GM18870 (cell line): ENCODE data around the gene CUEDC2.

Experiments
- ATAC-seq: cut with Tn5 transposase; IDR thresholded peaks from one replicate; pipeline ENCODE4 v1.9.1; 2021; ENCODE audit warnings: moderate library complexity; ENCODE audit not compliant: unreplicated experiment

The CUEDC2 gene, protein sequence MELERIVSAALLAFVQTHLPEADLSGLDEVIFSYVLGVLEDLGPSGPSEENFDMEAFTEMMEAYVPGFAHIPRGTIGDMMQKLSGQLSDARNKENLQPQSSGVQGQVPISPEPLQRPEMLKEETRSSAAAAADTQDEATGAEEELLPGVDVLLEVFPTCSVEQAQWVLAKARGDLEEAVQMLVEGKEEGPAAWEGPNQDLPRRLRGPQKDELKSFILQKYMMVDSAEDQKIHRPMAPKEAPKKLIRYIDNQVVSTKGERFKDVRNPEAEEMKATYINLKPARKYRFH

DNA sequence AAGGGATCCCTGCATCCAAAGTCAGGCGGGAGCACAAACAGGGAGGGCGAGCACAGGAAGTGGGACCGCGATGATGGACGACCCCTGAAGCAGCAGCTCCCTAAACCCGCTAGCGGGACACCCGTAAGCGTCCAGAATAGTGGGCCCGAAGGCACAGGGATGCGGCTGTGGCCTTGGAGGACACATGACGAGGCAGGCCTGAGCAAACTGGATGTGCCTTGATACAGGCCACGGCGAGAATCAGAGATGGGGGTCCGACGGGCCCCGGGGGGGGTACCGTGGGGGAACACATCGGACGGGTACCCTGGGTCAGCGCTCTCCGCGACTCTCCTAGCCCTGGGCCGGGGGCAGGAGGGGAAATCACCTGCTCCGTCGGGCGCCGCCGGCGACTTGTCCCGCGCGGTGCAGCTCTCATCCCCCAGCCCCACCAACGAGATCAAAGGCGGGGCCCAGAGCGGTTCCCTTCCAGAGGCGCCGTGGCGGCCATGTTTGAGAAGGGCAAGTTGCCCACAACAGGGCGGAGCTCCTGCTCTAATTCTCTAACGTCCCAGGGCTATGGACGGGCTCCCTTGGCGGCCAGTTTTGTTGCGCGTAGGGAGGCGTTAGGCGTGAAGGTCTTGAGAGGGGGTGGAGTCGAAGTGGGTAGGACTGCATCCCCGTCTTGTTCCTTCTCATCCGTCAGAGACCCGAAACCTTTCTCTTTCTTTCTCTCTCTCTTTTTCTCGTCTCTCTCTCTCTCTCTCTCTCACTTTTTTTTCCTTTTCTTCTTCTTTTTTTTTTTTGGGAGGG, at the start of gene CUEDC2:
Gene CUEDC2 (minus strand): TSS at position 413 of the 789 bp plus-strand sequence. CDS start 7,386 bp downstream, outside the sequence.
- peak; percentile 62 for ATAC-seq

DNA sequence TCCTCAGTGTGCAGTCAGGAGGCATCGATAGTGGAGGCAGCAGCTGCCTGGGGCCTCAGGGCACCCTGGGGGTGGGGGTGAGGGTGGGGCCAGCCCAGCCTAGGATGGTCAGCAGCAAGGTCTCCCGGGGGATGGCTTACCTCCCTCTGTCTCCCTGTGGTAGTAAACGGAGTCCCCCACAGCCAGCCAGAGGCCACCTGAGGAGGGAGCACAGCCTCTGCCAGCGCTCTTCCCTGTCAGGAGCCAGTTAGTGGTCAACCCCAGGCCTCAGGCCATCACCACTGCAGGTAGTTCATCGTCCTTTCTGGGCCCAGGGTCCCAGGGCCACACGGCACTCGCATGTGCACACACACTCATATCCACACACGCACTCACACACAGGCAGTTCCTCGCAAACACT, 48.0 kb upstream of the CUEDC2 start:
- no peak for ATAC-seq

DNA sequence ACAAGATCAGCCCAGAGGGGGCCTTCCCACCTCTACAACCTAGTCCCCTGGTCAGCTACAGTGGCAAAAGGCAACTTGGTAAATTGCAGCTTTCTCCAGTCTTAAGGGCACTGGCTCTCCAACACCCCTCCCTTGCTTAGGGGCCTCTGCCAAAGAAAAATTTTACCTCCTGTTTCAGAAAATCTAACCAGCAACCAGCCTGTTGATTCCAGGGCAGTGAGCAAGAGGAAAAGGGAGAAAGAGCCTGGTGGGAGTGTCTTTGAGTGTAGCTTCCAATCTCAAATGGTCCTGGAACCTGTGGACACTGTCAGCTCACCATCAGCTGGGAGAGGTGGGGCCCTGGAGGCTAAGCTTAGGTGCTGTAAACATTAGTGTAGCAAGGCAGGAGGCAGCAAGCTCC, 47.3 kb upstream of the CUEDC2 start:
- no peak for ATAC-seq

DNA sequence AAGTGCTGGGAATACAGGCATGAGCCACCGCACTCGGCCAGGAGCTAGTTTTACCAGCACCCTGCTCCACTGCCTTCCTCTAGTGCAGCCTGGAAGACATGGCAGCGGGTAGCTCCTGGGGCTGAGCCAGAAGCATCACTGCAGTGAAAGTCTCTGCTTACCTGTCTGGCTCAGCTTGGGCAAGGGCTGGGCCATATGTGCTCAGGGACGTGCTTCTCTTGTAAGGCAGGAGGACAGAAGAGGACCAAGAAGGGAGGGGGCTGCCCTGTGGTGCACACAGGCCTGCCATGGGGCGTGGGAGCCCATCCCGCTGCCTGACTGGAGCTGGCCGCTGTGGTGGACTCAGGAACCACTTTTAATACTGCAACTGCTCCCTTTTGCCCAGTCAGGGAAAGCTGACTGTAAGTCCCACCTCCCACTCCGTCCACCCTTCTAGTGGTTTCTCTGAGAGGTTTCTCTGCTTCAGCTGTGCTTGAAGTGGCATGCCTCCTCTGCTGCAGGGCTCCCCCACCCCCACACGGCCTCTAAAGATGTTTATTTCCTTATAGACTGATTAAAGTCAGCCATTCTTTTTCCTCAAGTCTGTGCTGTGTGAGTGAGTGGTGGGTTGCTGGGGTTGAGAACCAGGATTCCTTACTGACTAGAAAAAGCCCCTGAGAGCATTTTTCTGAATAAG, 44.2 kb upstream of the CUEDC2 start:
- ATAC-seq: no peak

DNA sequence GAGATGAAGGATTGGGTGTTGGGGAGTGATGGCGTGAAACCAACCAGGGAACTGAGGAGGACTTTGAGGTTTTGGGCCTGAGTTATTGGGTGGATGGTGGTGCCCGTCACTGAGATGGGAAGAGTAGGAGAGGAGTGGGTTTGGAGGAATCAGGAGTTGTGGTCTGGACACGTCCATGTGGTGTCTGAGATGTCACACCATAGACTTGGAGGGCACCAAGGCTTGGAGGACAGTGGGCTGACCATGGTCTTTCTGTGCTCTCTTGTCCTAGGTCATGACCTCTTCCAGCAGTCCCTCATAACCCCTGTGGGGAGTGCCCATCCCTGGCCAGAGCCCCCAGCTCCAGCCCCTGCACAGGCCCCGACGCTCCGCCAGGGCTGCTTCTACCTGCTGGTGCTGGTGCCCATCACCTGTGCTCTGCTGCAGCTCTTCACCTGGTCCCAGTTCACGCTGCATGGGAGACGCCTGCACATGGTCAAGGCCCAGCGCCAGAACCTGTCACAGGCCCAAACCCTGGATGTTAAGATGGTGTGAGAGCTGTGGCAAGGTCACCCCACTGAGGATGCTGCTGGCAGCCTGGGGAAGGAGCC, 43.2 kb upstream of the CUEDC2 start:
- no peak for ATAC-seq

DNA sequence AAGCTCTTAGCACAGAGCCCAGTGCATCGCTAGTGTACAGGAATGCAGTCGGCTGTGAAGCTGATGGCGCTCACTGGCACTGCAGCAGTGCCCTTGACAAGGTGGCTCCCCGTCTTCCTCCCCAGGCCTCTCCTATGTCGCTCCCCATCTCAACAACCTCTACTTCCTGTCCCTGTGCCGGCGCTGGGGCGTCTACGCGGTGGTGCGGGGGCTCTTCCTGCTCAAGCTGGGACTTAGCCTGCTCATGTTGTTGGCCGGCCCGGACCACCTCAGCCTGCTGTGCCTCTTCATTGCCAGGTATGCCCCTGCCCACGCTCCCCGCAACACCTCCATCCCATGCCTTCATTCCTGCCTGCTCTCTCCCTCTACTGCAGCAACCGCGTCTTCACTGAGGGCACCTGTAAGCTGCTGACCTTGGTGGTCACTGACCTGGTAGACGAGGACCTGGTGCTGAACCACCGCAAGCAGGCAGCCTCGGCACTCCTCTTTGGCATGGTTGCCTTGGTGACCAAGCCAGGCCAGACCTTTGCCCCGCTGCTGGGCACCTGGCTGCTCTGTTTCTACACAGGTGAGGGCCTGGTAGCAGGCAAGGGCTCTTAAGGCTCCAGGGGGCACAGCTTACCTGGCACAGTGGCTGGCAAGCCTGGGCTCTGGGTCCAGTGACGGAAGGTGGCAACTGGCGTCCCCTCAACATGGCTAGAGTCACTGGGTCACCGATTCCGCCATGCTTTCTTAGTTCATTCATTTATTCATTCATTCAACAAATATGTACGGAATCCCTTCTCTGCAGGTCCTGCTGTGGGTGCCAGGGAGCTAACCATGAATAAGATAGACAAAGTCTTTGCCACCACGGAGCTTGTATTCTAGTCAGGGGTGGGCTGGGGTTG, 41.3 kb upstream of the CUEDC2 start:
- ATAC-seq: no peak

DNA sequence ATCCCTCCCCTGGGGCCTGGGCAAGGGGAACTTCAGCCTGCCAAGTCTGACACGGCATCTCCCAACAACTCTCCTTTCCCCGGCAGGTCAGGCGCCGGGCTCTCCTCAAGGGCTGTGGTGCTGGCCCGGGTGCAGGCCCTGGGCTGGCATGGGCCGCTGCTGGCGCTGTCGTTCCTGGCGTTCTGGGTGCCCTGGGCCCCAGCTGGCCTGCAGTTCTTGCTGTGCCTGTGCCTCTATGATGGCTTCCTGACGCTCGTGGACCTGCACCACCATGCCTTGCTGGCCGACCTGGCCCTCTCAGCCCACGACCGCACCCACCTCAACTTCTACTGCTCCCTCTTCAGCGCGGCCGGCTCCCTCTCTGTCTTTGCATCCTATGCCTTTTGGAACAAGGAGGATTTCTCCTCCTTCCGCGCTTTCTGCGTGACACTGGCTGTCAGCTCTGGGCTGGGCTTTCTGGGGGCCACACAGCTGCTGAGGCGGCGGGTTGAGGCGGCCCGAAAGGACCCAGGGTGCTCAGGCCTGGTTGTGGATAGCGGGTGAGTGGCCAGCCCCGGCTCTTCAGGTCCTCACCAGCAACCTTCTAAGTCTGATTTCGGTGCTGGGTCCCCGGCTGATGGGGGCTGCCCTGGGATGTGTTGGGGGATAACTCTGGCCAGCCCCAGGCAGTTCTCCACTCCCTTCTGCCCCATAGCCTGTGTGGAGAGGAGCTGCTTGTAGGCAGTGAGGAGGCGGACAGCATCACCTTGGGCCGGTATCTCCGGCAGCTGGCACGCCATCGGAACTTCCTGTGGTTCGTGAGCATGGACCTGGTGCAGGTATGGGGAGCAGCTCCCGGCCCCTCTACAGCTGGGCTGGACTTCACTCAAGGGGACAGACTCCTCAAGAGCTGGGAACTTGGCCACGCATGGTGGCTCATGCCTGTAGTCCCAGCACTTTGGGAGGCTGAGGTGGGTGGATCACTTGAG, 38.5 kb upstream of the CUEDC2 start:
- ATAC-seq: no peak

DNA sequence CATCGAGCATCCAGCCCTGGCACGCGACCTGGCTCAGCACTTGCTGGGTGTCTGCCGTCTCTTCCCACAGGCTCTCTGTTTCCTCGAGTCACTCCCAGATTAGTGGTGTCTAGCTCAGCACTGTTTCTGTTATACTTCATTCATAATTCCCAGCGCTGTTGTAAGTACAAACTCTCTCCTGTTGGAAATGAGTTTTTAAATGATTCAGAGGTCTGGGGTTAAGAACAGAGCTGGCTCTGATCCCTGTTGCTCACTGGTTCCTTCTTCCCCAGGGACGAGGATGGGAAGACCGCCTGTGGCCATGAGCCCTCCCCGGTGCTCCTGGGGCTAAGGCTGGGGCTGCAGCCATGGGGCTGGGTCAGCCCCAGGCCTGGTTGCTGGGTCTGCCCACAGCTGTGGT, 36.3 kb upstream of the CUEDC2 start:
- no peak for ATAC-seq

DNA sequence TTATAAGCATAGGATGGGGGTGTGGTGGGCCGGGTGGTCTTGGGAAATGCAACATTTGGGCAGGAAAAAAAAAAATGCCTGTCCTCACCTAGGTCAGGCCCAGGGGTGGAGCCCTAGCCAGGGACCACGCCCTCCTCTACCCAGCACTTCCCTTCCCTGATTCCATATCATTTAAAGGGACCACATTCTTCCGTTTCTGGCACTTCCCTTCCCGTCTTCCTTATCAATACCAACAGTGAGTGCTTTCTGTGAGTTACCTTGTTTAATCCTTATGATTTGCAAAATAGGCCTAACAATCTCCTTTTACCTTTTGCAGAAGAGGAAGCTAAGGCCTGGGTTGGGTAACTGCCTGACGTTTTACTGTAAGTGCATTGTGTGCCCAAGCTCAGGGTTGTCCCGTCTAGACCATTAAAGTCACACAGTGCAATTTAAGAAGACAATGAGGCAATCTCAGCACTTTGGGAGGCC, 35.6 kb upstream of the CUEDC2 start:
- no peak for ATAC-seq

DNA sequence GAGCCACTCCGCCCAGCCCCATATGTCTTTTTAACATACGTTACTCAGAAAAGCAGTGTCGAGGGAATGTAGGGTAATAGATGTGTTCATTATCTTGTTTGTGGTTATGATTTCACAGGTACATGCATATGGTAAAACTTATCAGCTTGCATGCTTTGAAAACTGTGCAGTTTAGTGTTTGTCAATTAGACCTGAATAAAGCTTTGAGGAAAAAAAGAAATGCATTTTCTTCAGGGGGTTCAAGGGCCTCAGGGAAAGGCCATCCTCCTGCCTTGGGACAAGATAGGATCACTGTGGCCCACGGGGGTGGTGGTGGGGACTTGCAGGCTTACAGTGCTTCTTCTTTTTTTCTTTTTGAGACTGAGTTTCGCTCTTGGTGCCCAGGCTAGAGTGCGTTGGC, 34.9 kb upstream of the CUEDC2 start:
- no peak for ATAC-seq

DNA sequence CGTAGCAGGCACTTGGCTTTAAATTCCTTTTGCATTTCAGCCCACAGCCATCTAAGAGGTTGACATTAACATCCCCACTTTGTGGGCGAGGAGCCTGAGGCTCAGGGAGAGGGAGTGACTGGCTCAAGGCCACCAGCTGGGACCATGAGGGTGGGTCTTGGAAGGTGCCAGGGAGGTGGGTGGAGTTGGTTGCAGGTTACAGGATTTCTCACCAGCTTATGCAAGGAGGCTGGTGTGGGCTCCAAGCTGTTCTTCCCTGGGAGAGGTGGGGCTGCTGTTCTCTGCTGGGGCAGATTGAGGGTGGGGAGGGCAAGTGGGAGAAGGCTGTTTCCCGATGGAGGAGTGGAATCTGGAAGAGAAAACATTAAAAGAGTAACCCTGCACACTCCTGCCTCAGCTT, 33.1 kb upstream of the CUEDC2 start:
- ATAC-seq: no peak

DNA sequence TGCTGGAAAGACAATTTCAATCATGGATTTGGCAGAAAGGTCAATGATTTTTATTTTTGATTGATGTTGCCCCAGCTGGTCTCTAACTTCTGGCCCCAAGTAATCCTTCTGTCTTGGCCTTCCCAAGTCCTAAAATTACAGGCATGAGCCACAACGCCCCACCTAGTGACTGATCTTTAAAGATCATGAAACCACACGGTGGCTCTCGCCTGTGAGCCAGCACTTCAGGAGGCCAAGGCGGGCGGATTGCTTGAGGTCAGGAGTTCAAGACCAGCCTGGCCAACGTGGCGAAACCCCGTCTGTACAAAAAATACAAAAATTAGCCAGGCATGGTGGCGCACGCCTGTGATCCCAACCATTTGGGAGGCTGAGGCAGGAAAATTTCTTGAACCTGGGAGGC, 31.6 kb upstream of the CUEDC2 start:
- ATAC-seq: no peak

DNA sequence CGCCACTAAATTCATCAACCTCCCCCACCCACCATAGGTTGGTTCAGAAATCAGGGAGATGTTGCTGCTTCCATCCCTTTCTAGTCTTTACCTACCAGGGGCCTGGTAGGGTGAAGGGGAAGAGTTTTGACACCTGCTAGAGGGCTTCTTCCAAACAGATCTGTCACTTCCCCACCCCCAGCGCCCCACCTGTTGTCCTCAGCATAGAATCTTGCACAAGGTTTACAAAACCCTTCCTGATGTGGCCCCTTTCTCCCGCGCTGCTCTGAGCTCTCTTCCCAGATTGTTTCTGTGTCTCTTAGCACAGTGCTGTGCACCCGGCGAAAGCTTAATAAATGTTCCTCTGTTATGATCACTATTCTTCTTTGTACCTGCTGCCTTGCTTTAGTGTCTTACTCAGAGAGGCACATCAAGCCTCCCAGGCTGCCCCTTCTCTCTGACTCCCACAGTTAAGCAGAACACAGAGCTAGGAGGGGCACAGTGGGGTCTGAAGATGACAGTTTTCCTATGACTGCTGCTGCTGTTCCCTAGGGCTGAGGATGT, 30.2 kb upstream of the CUEDC2 start:
- no peak for ATAC-seq

DNA sequence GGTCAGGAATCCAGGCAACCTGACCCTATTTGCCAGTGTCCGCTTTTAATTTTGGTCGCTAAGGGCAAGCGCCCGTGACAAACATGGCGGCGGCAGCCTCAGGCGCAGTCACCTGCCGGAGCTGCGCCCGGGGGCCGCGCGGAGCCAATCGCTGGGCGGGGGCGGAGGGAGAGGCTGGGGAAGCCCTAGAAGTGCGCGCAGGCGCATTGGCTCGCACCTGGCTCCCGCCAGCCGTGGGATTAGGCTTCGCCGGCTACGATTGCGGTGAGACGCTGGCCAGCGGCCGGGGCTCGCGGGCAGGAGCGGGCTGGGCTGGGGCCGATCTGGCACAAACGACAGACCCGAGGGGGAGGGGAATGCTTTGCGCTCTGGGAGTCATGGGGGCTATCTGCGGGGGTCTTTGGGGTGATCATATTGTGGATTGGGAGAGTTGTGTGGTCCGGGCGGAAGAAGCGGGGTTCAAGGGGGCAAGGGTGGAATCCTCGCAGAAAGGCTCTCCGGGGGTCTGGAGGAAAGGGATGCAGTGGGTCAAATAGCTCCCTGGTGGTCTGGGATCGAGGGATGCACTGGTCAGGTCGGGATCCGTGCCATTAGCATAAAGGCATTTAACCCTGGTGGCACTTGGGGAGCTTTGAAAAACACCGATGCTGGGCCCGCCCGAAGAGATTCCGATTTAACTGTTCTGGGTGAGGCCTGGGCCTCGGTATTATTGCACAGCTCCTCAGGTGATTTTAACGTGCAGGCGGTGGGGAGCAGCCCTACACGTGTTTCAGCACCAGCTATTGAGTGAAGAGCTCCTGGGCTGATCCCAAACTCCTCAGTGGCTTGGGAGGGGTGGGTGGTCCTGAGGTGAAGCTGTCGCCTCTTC, 29.0 kb upstream of the CUEDC2 start:
- ATAC-seq: no peak

DNA sequence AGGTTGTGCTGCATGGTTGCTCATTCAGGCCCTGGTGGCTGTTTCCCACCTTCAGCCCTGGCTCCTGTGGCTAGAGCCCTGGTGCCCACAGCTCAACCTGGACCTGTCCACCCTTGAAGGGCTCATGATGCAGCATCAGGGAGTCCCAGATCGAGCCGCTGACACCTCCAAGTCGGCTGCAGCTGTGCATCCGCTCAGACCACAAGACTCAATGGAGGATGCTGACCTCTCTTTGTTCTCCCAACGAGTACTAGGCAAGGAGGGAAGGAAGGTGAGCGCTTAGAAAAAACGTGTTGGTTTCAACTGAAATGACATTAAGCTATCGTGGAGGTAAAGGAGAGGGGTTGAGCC, 28.4 kb upstream of the CUEDC2 start:
- no peak for ATAC-seq

DNA sequence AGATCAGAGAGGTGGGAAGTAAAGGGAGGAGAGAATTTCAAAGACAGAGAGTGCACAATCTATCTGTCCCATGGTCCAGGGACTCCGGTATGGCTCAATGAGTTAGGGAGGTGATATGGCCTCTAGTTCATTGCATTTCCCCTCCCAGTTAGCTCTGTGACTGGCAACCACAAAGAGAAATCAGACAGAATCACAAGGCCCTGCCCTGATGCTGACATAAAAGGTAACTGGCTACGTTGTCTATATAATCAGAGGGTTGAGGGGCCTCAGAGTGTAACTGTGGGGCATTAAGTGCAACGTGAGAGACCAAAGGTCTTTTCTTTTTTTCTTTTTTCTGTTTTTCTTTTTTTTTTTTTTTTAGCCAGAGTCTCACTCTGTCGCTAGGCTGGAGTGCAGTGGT, 26.3 kb upstream of the CUEDC2 start:
- no peak for ATAC-seq

DNA sequence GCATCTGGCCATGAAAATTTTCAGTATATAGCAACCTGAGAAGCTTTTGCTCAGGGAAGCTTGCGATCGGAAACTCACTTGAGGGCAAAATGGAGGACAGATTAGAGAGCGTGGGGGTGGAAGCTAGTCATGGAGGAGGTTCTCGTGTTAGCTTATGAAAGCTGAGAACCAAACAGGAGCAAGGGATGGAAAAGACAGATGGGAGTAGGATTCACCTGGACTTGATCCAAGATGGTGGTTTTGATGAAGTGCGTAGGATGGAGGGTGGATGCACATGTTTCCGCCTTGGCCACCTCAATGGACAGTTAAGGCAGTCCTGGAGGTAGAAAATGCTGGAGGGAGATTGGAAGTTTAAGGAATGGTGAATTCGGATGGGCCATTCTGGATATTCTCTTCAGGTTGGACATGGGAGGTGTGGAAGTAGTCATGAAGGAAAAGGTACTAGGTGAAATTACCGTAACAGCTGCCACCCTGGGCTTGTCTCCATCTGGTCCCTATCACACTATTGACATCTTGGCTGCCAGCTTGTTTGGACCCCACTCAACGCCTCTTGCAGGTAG, 25.3 kb upstream of the CUEDC2 start:
- ATAC-seq: no peak
